CD4-positive, alpha-beta T cell treated with Interleukin-1 beta for 1 hour (primary cell): Measurements from ENCODE around the gene MRPL22.
"Not testable (repeated sequence)": the region's sequence is repeated elsewhere in the genome, so short reads cannot be mapped to it uniquely, and the experiment has no call there.

Experiments used
- DNase-seq, 2 donors: peaks; one replicate each; pipeline ENCODE4 v3.0.0-alpha.2; 2020 to 2022

Gene MRPL22

GRCh38 chr5:154999865-155000264, 59.0 kb downstream of the MRPL22 start:
- DNase-seq: no peak

GRCh38 chr5:155001523-155001922, 60.6 kb downstream of the MRPL22 start:
- DNase-seq: no peak

- not testable (repeated sequence) for DNase-seq
Observed at GRCh38 chr5:155002722-155003121, 61.8 kb downstream of the MRPL22 start.

- no peak for DNase-seq
Observed at GRCh38 chr5:155004138-155004744, 63.4 kb downstream of the MRPL22 start.

GRCh38 chr5:155006265-155006664, 65.4 kb downstream of the MRPL22 start:
- DNase-seq: not testable (repeated sequence)

GRCh38 chr5:155008669-155009068, 67.8 kb downstream of the MRPL22 start:
- no peak for DNase-seq

- no peak for DNase-seq
Observed at GRCh38 chr5:155010881-155011280, 70.0 kb downstream of the MRPL22 start.

GRCh38 chr5:155013526-155013925, 72.7 kb downstream of the MRPL22 start, which contains the start of gene KIF4B:
Gene KIF4B, plus strand, starts transcription at chr5:155013755. Its CDS starts 105 bp downstream, at chr5:155013860.
- DNase-seq: no peak

GRCh38 chr5:155015239-155015638, 74.4 kb downstream of the MRPL22 start:
- no peak for DNase-seq

GRCh38 chr5:155017610-155018009, 76.7 kb downstream of the MRPL22 start:
- no peak for DNase-seq
